Measurements from ENCODE around the gene ELAVL1. TPM values are rescaled to one million over a fixed set of nuclear protein-coding genes. Genes with fewer than 3 reads are reported as not detected.
A peak's percentile ranks its signal among the peaks of the same experiment; 100 is the strongest.

The ELAVL1 gene
- total and polyA plus RNA-seq, 2 of the 13 experiments (the other 11 are each of a cell fraction or from before 2014, with no cell fraction given): 27.9 to 38.4 TPM

- TF ChIP-seq ZHX2 (IDR thresholded peaks at IDR 0.05; ENCODE audit: low read depth) (peak; percentile 93), ZHX2 (CRISPR knock-in tag; IDR thresholded peaks at IDR 0.05; ENCODE audit: borderline replicate concordance) (no peak), RFX5 (IDR thresholded peaks at IDR 0.05; ENCODE audit: low read depth, low read length) (peak; percentile 60; the same call in 1 of the 2 replicates), MXD3 (CRISPR knock-in tag; IDR thresholded peaks at IDR 0.05) (peak; percentile 88), ZKSCAN5 (CRISPR knock-in tag; IDR thresholded peaks at IDR 0.05) (no peak), ZNF503 (CRISPR knock-in tag; IDR thresholded peaks at IDR 0.05) (no peak), CSRNP1 (CRISPR knock-in tag; IDR thresholded peaks at IDR 0.05) (peak; percentile 75; the same call in 1 of the 2 replicates), CREB1 (IDR thresholded peaks at IDR 0.05) (peak; percentile 91), CREB1 (CRISPR knock-in tag; IDR thresholded peaks at IDR 0.05) (peak; percentile 97), ZBTB26 (CRISPR knock-in tag; IDR thresholded peaks at IDR 0.05; ENCODE audit: borderline replicate concordance) (no peak; the same call in 1 of the 2 replicates), ATF7-NPFF (CRISPR knock-in tag; IDR thresholded peaks at IDR 0.05; ENCODE audit: low read depth) (peak; percentile 68; the same call in 1 of the 2 replicates), MXD1 (CRISPR knock-in tag; IDR thresholded peaks at IDR 0.05) (peak; percentile 99), ZNF512B (CRISPR knock-in tag; IDR thresholded peaks at IDR 0.05; ENCODE audit: borderline replicate concordance) (no peak)
Measured at GRCh38 chr19:7943444-7944176, 61.8 kb downstream of the ELAVL1 start, which contains the start of gene TIMM44 (continued).
